Body of pancreas (tissue), 4 donors: Measurements from ENCODE around the gene MRM3. TPM values are rescaled to one million over a fixed set of nuclear protein-coding genes. Genes with fewer than 3 reads are reported as not detected.
"Not testable (repeated sequence)": the region's sequence is repeated elsewhere in the genome, so short reads cannot be mapped to it uniquely, and the experiment has no call there.

Source experiments
- ATAC-seq: fragments of 150-250 bp; one replicate; pipeline ENCODE4 v1.9.1; 2016
- DNase-seq, 4 donors: peaks; one replicate each; pipeline ENCODE4 v3.0.0-alpha.2; 2019
- H3K27ac ChIP-seq, 4 donors: fragments of 200-600 bp; sonication (generic); 1 replicate in 3 of 4; 2 replicates in 1 of 4; pipeline versions ENCODE4 v1.5.1 to v1.6.1; 2016 to 2019; ENCODE audit warnings: mild to moderate bottlenecking in 1 of 4, mixed read lengths in 1 of 4, moderate library complexity in 1 of 4
- H3K27me3 ChIP-seq, 2 donors: fragments of 200-600 bp; sonication (generic); one replicate each; pipeline ENCODE4 v1.6.0; 2016; ENCODE audit warnings: mild to moderate bottlenecking in 1 of 2
- H3K36me3 ChIP-seq, 2 donors: fragments of 200-600 bp; sonication (generic); replicated peaks in 1 of 2; 2 replicates each; pipeline ENCODE4 v1.5.1; 2016; ENCODE audit warnings: low read depth in 2 of 2; ENCODE audit not compliant: insufficient read depth in 1 of 2
- H3K4me1 ChIP-seq: fragments of 200-600 bp; sonication (generic); one replicate; pipeline ENCODE4 v1.6.0; 2016
- H3K4me3 ChIP-seq, 2 donors: fragments of 200-600 bp; sonication (generic); 1 replicate in 1 of 2; 2 replicates in 1 of 2; pipeline ENCODE4 v1.5.1; 2016 to 2019
- H3K9me3 ChIP-seq, 3 donors: fragments of 200-600 bp; sonication (generic); 1 replicate in 2 of 3; 2 replicates in 1 of 3; pipeline ENCODE4 v1.5.1; 2016
- CTCF ChIP-seq, 7 experiments: fragments of 450-650 bp in 4 of 7; fragments of 200-600 bp in 3 of 7; sonication (generic) in 3 of 7; IDR thresholded peaks; one replicate each; pipeline ENCODE4 v1.5.1; 2016 to 2019; ENCODE audit warnings: antibody characterized with exemption in 7 of 7
- POLR2A ChIP-seq, 3 donors: fragments of 450-650 bp; IDR thresholded peaks; one replicate each; pipeline ENCODE4 v1.6.1; 2016; ENCODE audit warnings: antibody characterized with exemption in 3 of 3, mild to moderate bottlenecking in 2 of 3
- WGBS, 2 donors: methylation state at CpG; one replicate each; pipeline ENCODE4 v1.1.5; 2017; 5-methylcytosine and 5-hydroxymethylcytosine counted together
- intact Hi-C: fragments of 100-400 bp; cut with DNase I; formaldehyde crosslinking; loops from one replicate; pipeline ENCODE4 v1.15.1; 2023
- total RNA-seq, 2 donors: library from RNA; depleted of rRNA; stranded (reverse); fragments of >200 nt; gene quantifications; one replicate each; pipeline ENCODE4 v1.1.0, GENCODE V29; 2016

The MRM3 gene
- total RNA-seq, 2 donors from 2014 or later: 15.6 to 40.2 TPM

- H3K27me3 ChIP-seq: no peaks in the 10 kb centered on the region
- TF ChIP-seq CTCF (IDR thresholded peaks at IDR 0.05) (no peak), POLR2A (IDR thresholded peaks at IDR 0.05) (no peak)
- H3K4me1 ChIP-seq: no peaks in the 10 kb centered on the region
- no peak overlapping the region for H3K4me3 ChIP-seq
- intact Hi-C loops: no loop called here
- DNase-seq: no peak
- ATAC-seq: no peak
- WGBS, 2 donors: 87 to 89% methylated on average over 5 of the region's 5 CpGs
- H3K27ac ChIP-seq: no peak overlapping the region
- H3K36me3 ChIP-seq: no peaks in the 10 kb centered on the region
- no peaks in the 10 kb centered on the region for H3K9me3 ChIP-seq
Measured at GRCh38 chr17:828761-829160, 46.6 kb downstream of the MRM3 start.

- H3K27me3 ChIP-seq, ATAC-seq, H3K27ac ChIP-seq, H3K36me3 ChIP-seq, DNase-seq, H3K9me3 ChIP-seq, H3K4me3 ChIP-seq, intact Hi-C loops, H3K4me1 ChIP-seq: not testable (repeated sequence)
- 68 to 73% methylated on average over 3 of the region's 3 CpGs for WGBS, 2 donors
Measured at GRCh38 chr17:829614-830013, 47.5 kb downstream of the MRM3 start.

GRCh38 chr17:830381-830780 lies 48.2 kb downstream of the MRM3 start:
- H3K4me3 ChIP-seq: no peak overlapping the region
- no peak for ATAC-seq
- H3K4me1 ChIP-seq: no peaks in the 10 kb centered on the region
- H3K36me3 ChIP-seq: no peaks in the 10 kb centered on the region
- WGBS, 2 donors: 76% methylated on average over 19 of the region's 19 CpGs
- no peak for DNase-seq
- H3K27ac ChIP-seq: no peak overlapping the region
- intact Hi-C loops: no loop called here
- TF ChIP-seq POLR2A (IDR thresholded peaks at IDR 0.05): no peak
- no peak for TF ChIP-seq CTCF (IDR thresholded peaks at IDR 0.05)
- no peaks in the 10 kb centered on the region for H3K27me3 ChIP-seq
- H3K9me3 ChIP-seq: no peaks in the 10 kb centered on the region

- DNase-seq: no peak
- H3K9me3 ChIP-seq: no peaks in the 10 kb centered on the region
- H3K27me3 ChIP-seq: no peaks in the 10 kb centered on the region
- 87 to 90% methylated on average over 7 of the region's 7 CpGs for WGBS, 2 donors
- H3K4me3 ChIP-seq: no peak overlapping the region
- no peaks in the 10 kb centered on the region for H3K4me1 ChIP-seq
- no peaks in the 10 kb centered on the region for H3K36me3 ChIP-seq
- TF ChIP-seq CTCF (IDR thresholded peaks at IDR 0.05): no peak
- TF ChIP-seq POLR2A (IDR thresholded peaks at IDR 0.05): no peak
- no peak overlapping the region for H3K27ac ChIP-seq
- no peak for ATAC-seq
- intact Hi-C loops: no loop called here
Measured at GRCh38 chr17:830950-831349, 48.8 kb downstream of the MRM3 start.

- Histone ChIP-seq H3K27ac (no peak overlapping the region), H3K4me1 (no peaks in the 10 kb centered on the region), H3K36me3 (no peaks in the 10 kb centered on the region), H3K4me3 (no peak overlapping the region), H3K27me3 (no peaks in the 10 kb centered on the region), H3K9me3 (no peaks in the 10 kb centered on the region)
- TF ChIP-seq CTCF (IDR thresholded peaks at IDR 0.05) (no peak), POLR2A (IDR thresholded peaks at IDR 0.05) (no peak)
- ATAC-seq: no peak
- intact Hi-C loops: no loop called here
- no peak for DNase-seq
- WGBS, 2 donors: 83% methylated on average over 4 to 6 of the region's 6 CpGs
Measured at GRCh38 chr17:834136-834535, 52.0 kb downstream of the MRM3 start.
